T-helper 1 cell treated with Interleukin-12 subunit alpha and Interleukin-12 subunit beta and Interleukin-4 antibody, amounts not matched to agents 30 μg/mL and 1 μg/mL, for 36 hours (primary cell): ENCODE results near the gene PHACTR1.

Source experiments
- H3K27ac Mint-ChIP-seq: one replicate; pipeline ENCODE4 v1.8.0; 2021; ENCODE audit warnings: mild to moderate bottlenecking, mixed read lengths
- H3K27me3 Mint-ChIP-seq: one replicate; pipeline ENCODE4 v1.8.0; 2021; ENCODE audit warnings: low read depth, mixed read lengths
- H3K36me3 Mint-ChIP-seq: one replicate; pipeline ENCODE4 v1.8.0; 2021; ENCODE audit warnings: low read depth, mixed read lengths
- H3K4me1 Mint-ChIP-seq: one replicate; pipeline ENCODE4 v1.8.0; 2021; ENCODE audit warnings: low read depth, mixed read lengths
- H3K4me3 Mint-ChIP-seq: one replicate; pipeline ENCODE4 v1.8.0; 2021; ENCODE audit warnings: mild to moderate bottlenecking, moderate library complexity, mixed read lengths
- H3K9me3 Mint-ChIP-seq: one replicate; pipeline ENCODE4 v1.8.0; 2021; ENCODE audit warnings: mixed read lengths

PHACTR1 gene

DNA sequence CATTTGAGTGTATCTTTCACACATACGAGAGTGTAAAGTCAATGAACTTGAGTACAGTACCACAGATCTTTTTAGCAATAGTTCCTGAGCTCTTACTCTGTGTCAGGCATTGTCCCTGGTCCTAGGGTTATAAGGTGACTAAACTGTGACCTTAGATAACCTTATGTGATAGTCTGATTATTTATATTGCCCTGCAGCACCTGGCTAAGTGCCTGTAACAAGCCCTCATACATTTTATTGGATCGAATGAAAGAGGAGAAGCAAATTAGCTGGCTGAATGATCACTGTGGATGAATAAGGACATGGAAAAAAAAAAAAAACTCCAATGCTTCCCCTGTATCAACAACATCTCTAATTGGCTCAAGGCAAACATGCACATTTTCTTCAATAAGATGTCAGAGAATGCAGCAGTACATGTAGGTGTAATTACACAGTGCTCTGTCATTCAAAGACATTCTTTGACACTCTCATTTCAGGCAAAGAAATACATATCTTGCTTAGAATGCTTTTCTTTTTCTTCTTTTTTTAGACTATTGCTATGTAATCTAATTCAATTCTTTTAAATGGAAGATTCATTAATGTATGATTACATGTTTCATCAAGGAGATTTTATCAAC is 153.4 kb downstream of the PHACTR1 start:
- H3K36me3 Mint-ChIP-seq: no peaks in the 10 kb centered on the region
- no peaks in the 10 kb centered on the region for H3K9me3 Mint-ChIP-seq
- H3K27ac Mint-ChIP-seq: no peak overlapping the region

DNA sequence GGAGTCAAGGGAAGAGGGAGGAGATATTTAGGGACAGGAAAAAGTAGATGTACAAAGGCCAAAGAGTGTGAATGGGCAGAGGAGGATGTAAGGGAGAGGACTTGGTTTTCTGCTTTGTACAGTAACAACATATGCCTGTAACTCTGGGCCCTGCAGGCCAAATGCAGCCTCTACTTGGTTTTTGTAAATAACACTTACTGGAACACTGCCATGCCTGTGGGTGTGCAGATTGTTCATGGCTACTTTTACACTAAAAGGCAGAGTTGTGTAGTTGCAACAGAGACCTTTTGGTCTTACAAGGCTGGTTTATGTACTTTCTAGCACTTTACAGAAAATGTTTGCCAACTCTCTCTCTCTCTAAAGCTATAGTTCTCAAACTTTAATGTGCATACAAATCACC is 157.1 kb downstream of the PHACTR1 start:
- no peaks in the 10 kb centered on the region for H3K36me3 Mint-ChIP-seq
- H3K4me1 Mint-ChIP-seq: no peaks in the 10 kb centered on the region
- H3K27ac Mint-ChIP-seq: no peak overlapping the region
- no peaks in the 10 kb centered on the region for H3K9me3 Mint-ChIP-seq
- H3K4me3 Mint-ChIP-seq: no peak overlapping the region
- H3K27me3 Mint-ChIP-seq: peaks cover 7% of the 10 kb centered on the region

More for the DNA sequence above, 153.4 kb downstream of the PHACTR1 start:
- Mint-ChIP-seq H3K4me1 (no peaks in the 10 kb centered on the region), H3K4me3 (no peak overlapping the region), H3K27me3 (peaks cover 3% of the 10 kb centered on the region)

DNA sequence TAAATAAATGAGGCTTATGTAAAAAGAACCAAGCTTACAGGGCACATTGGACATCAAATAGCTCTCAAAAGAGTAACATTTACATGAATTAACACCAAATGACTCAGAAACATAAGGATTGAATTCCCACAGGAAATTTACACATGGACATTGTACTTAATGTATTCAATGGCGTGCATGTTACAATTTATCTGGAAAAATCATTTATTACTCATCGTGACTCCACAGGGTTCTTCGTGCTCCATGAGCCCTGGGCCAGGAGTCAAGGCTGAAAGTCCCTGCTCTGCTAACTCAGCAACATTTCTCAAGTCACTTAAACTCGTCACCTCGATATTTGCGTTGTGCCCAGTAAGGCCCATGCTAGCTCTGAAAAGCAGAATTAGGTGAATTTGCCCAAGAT is 158.5 kb downstream of the PHACTR1 start:
- H3K27me3 Mint-ChIP-seq: peaks cover 7% of the 10 kb centered on the region
- H3K4me3 Mint-ChIP-seq: no peak overlapping the region
- no peaks in the 10 kb centered on the region for H3K36me3 Mint-ChIP-seq

DNA sequence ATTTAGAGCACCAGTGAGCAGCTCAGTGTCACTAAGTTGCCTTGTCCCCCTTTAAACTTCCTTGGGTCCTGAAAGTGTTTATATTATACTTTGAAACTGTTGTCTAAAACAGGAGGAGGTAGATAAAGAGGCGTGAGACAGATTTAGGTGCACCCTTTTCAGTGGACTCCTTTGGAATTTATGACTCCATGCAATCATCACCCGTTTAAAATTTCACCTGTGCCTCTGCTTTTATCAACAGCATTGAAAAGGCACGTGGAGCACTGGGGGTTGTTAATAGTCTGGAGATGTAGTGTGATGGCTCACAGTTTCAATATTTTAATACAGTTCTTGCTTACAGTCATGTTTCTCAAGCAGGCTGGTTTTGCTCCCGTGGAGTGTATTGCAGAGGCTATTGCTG is 162.2 kb downstream of the PHACTR1 start:
- Mint-ChIP-seq H3K27me3 (peaks cover 4% of the 10 kb centered on the region), H3K4me3 (no peak overlapping the region), H3K36me3 (no peaks in the 10 kb centered on the region), H3K4me1 (no peaks in the 10 kb centered on the region), H3K27ac (no peak overlapping the region), H3K9me3 (no peaks in the 10 kb centered on the region)

More for the DNA sequence above, 158.5 kb downstream of the PHACTR1 start:
- Mint-ChIP-seq H3K9me3 (no peaks in the 10 kb centered on the region), H3K27ac (no peak overlapping the region), H3K4me1 (no peaks in the 10 kb centered on the region)

DNA sequence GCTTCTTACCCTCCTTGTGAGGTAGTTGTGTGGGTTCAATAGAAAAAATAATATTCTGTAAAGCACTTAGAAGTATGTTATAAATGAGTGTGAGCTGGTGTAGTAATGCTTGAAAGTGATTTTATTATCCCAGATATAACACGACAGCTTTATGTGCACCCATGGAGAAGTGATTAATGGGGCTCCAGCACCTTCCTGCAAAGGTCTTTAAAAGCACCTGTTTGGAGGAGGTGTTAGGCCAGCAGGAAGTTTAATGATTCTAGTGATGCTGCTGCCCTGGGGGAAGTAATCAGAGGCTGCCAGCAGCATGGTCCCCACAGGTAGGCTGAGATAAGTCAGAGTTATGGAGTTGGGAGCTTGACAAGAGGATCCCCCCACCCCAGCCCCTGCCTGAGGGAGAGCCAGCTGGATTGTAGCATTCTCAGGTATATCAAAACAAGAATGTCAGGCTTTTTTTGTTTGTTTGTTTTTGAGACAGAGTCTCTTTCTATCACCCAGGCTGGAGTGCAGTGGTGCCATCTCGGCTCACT is 166.3 kb downstream of the PHACTR1 start:
- Mint-ChIP-seq H3K4me3 (no peak overlapping the region), H3K27me3 (no peaks in the 10 kb centered on the region), H3K9me3 (no peaks in the 10 kb centered on the region), H3K36me3 (no peaks in the 10 kb centered on the region), H3K4me1 (no peaks in the 10 kb centered on the region), H3K27ac (no peak overlapping the region)

DNA sequence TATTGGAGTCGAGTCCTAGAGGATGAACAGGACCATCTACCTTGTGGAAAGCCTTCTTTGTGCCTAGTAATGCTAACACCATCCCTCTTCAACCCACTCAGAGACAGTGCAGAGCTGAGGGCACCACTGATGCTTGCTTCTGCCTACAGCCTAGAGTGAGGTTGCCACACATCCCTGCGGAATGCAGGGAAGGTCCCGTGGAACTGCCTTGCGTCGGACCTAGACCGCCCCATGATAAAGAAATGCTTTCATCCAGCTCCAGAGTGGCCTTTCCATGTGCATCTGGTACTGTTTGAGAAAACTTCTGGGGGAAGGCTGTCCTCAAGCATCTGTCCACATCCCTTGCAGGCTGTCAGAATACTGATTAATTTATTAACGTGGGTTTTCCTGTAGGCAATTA is 168.4 kb downstream of the PHACTR1 start:
- Mint-ChIP-seq H3K4me3 (no peak overlapping the region), H3K36me3 (no peaks in the 10 kb centered on the region), H3K27ac (no peak overlapping the region), H3K4me1 (no peaks in the 10 kb centered on the region), H3K27me3 (peaks cover 7% of the 10 kb centered on the region), H3K9me3 (no peaks in the 10 kb centered on the region)

DNA sequence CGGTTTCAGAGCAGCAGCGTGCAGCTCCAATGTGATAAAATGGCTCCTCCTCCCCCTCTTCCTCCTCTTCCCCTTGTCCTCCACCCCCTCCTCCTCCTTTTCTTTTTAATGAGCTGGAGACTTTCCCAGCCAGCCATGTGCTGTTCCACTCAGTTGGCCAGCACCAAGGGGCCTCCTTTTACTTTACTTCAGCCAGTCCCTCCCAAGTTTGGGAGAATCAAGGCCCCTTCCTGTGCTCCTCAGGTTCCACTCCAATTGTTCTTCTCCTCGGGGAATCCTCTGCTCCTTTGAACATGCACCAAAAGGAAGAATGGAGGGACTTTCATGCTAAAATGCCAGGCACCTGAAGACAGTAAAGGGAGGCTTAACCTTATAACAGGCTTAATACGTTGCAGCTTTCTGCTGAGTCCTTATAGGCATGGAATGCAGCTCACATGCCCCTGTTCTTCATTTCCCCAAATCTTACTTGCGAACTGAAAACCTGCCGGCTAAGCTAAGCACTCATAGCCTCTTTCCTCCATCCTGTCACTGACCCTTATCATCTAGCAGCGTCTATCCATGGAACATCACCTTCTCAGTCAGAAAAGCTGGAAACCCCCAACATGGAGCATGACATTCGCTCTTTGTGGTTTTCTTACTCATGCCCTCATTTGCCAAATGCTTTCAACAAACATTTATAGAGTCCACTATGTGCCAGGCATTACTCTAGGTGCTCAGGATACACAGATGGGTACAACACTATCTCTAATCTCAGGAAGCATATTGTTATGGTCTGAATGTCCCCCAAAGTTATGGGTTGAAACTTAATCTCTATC is 170.6 kb downstream of the PHACTR1 start:
- Mint-ChIP-seq H3K9me3 (peaks cover 8% of the 10 kb centered on the region), H3K4me1 (no peaks in the 10 kb centered on the region), H3K36me3 (no peaks in the 10 kb centered on the region), H3K4me3 (no peak overlapping the region), H3K27ac (no peak overlapping the region), H3K27me3 (peaks cover 10% of the 10 kb centered on the region)

DNA sequence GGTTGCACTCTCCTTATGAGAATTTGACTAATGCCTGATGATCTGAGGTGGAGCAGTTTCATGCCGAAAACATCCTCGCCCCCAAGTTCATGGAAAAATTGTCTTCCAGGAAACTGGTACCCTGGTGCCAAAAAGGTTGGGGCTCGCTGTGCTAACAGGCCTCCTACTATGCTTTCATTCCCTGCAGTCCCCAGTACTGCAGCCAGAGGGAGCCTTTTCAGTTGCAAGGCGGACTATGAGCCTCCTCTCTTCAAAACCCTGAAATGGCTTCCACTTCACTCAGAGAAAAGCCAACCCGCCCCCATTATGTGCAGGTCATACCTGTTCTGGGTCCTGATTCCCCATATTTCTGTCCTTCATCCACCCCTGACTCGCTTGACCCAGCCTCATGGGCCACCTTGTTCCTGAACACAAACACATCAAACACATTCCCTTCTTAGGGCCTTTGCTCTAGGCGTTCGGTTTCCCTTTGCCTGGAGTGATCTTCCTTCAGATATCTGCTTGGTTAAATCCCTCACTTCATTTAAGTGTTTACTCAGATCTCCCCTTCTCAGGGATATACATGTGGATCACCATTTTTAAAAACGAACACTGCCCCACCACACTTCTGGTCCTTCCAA is 173.7 kb downstream of the PHACTR1 start:
- peaks cover 12% of the 10 kb centered on the region for H3K27me3 Mint-ChIP-seq
- no peaks in the 10 kb centered on the region for H3K4me1 Mint-ChIP-seq
- peaks cover 8% of the 10 kb centered on the region for H3K9me3 Mint-ChIP-seq
- no peaks in the 10 kb centered on the region for H3K36me3 Mint-ChIP-seq
- no peak overlapping the region for H3K4me3 Mint-ChIP-seq
- H3K27ac Mint-ChIP-seq: no peak overlapping the region

DNA sequence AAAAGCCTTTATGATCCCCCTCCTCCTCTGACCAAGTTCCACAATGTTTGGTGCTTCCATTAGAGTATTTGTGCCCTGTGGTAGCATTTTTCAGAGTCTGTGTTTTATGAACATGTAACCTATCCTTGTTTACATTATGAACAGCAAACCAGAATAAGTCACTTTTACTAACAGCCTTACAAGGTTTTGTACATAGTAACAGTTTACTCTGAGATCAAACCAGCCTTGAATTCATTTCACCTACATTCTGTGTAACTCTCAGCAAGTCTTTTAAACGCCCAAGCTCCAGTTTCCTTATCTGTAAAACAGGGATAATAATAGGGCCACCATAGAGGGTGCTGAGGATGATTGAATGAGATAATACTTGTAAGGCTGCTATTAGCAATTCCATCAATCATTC is 175.0 kb downstream of the PHACTR1 start:
- H3K27ac Mint-ChIP-seq: no peak overlapping the region
- no peak overlapping the region for H3K4me3 Mint-ChIP-seq
- H3K9me3 Mint-ChIP-seq: peaks cover 8% of the 10 kb centered on the region
- no peaks in the 10 kb centered on the region for H3K36me3 Mint-ChIP-seq
- H3K4me1 Mint-ChIP-seq: no peaks in the 10 kb centered on the region
- H3K27me3 Mint-ChIP-seq: peaks cover 17% of the 10 kb centered on the region

DNA sequence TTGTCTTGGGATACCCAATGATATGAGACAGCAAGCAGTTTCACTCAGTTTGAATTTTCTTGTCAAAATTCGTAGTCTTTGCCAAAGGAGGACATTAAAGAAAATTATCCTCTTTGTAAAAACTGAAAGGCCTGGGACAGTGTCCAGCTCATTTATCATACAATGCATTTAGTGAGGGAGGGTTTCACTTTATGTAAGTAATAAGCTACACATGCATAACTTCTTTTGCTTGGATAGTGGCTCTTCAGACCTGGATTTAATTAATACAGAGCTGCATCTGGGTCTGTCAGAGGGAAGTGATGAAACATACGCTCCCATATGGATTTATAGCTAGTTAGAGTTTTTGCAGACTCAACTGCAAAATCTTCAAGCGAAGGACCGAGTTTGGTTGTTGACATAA is 175.6 kb downstream of the PHACTR1 start:
- H3K27ac Mint-ChIP-seq: no peak overlapping the region
- H3K9me3 Mint-ChIP-seq: peaks cover 8% of the 10 kb centered on the region
- peaks cover 17% of the 10 kb centered on the region for H3K27me3 Mint-ChIP-seq
- H3K36me3 Mint-ChIP-seq: no peaks in the 10 kb centered on the region
- H3K4me1 Mint-ChIP-seq: no peaks in the 10 kb centered on the region
- H3K4me3 Mint-ChIP-seq: no peak overlapping the region

DNA sequence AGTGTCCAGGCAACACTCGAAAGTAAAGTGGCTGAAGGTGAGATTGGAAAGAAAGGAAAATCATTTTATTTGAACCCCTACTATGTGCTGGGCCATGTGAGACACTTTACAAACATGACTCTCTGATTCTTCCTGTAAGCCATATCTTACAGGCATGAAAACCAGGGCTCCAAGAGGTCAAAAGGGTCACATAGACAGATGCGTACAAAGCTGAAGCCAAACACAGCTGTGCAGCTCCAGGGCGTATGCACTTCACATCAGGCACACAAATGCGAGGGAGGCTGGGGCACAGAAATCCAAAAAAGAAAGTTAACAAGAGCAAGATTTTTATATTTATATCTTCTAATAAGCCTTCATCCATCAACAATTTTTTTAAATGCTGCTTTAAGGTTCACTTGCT is 176.5 kb downstream of the PHACTR1 start:
- Mint-ChIP-seq H3K4me1 (no peaks in the 10 kb centered on the region), H3K27ac (no peak overlapping the region), H3K27me3 (peaks cover 20% of the 10 kb centered on the region)

DNA sequence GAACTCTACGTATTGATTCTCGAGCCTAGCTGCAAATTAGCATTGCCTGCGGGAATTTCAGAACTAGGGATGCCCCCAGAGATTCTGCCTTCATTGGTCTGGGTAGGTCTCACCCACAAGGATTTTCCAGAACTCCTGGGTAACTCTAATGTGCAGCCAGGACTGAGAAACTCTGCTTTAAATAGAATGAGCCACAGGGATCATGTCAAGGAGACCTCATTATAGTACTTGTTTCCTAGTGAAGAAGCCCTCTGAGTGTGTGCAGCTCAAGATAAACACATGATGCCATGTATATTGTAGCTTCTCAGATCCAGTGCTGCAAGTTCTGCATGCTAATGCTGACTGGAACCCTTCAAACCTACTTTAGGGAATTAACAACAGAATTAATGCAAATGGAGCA is 179.2 kb downstream of the PHACTR1 start:
- H3K9me3 Mint-ChIP-seq: peaks cover 8% of the 10 kb centered on the region
- H3K27me3 Mint-ChIP-seq: peaks cover 12% of the 10 kb centered on the region
- no peak overlapping the region for H3K4me3 Mint-ChIP-seq
- no peaks in the 10 kb centered on the region for H3K4me1 Mint-ChIP-seq
- H3K27ac Mint-ChIP-seq: no peak overlapping the region
- H3K36me3 Mint-ChIP-seq: no peaks in the 10 kb centered on the region

More for the DNA sequence above, 176.5 kb downstream of the PHACTR1 start:
- Mint-ChIP-seq H3K36me3 (no peaks in the 10 kb centered on the region), H3K9me3 (peaks cover 8% of the 10 kb centered on the region), H3K4me3 (no peak overlapping the region)

DNA sequence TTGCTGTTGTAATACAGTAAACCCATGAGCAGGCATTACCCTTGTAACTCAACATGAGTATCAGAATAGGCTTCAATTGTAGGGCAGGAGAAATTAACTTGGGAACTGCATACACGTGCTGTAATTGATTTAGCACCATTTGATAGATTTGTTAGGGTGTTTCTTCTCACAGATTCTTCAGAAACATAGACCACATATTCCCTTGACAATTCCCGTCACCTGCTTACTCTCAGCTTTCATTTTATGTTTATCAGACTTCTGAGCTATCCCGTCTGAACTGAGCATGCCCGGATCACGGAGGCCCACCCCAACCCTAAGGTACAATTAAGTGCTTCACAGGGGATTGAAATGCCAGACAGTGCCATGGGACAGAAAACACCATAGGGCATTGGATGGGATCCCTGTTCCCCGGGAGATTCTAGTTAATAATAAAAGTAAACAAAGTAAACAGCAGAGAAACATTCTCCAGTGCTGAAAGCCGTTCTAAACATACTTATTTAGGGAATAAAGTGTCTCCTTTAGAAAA is 179.7 kb downstream of the PHACTR1 start:
- no peak overlapping the region for H3K4me3 Mint-ChIP-seq
- H3K36me3 Mint-ChIP-seq: no peaks in the 10 kb centered on the region
- no peaks in the 10 kb centered on the region for H3K4me1 Mint-ChIP-seq
- H3K27me3 Mint-ChIP-seq: peaks cover 12% of the 10 kb centered on the region
- no peak overlapping the region for H3K27ac Mint-ChIP-seq
- H3K9me3 Mint-ChIP-seq: peaks cover 7% of the 10 kb centered on the region

DNA sequence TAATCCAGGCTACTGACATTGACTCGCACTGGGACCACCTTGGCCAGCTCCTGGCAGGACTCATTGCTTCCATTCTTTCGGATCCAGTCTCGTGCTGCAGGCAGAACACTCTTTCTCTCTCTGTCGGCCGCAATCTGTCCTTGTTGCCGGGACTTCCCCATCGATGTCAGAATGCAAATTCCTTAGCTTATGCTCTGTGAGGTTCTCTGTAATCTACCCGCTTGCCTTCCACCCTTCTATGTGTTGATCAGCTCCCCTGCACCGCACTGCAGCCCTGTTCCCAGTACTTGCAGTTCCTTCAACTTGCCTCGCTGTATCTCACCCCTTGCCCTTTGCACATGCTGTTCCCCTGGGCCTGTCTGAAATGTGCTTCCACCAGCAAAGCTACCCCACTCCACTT is 182.0 kb downstream of the PHACTR1 start:
- Mint-ChIP-seq H3K9me3 (no peaks in the 10 kb centered on the region), H3K27me3 (peaks cover 7% of the 10 kb centered on the region), H3K27ac (no peak overlapping the region), H3K36me3 (no peaks in the 10 kb centered on the region), H3K4me3 (no peak overlapping the region), H3K4me1 (no peaks in the 10 kb centered on the region)
